HUDEP-2 (cell line): Measurements from ENCODE around the gene KLF16.

ENCODE experiments used
- DNase-seq, 76 experiments: peaks; one replicate each; lab custom pipeline; 2025; ENCODE audit not compliant: unreplicated experiment in 76 of 76; lab: John Stamatoyannopoulos, UW

KLF16 gene

GRCh38 chr19:1812426-1813191 is 50.8 kb downstream of the KLF16 start:
- DNase-seq = peak; percentile 89 to 100 (median 99)

DNA sequence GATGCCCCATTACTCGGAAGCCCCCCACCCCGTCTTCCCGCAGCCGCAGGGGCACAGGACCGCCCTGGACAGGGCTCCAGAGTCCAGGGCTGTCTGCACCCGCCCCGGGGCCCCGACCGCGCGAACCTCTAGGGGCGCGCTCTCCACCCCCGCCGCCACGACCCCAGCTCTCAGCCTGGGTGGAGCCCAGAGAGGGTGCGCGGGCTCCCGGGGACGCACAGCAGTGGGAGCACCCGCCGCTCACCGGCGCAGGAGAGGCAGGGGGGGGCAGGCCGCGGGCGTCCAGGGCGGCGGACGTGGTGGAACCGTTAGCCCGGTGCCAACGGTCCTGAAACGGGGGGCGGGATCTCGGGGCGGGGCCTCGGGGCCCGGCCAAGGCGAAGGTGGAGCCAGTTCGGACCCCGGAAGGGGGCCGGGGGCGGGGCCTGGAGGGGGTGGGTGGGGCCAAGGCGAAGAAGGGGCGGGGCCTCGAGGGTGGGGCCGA is 51.4 kb downstream of the KLF16 start, which contains the start of gene ATP8B3:
TSS of gene ATP8B3 (minus strand) at position 335 of the 484 bp plus-strand sequence. CDS start 540 bp downstream, outside the sequence.
- DNase-seq = peak in 10 of 76 experiments; percentile 93 to 99 (median 98)

GRCh38 chr19:1811472-1811894 is 51.9 kb downstream of the KLF16 start:
- DNase-seq = peak in 62 of 76 experiments; percentile 24 to 83 (median 67)

- DNase-seq = no peak
Observed at GRCh38 chr19:1810439-1811160, 52.8 kb downstream of the KLF16 start.

DNA sequence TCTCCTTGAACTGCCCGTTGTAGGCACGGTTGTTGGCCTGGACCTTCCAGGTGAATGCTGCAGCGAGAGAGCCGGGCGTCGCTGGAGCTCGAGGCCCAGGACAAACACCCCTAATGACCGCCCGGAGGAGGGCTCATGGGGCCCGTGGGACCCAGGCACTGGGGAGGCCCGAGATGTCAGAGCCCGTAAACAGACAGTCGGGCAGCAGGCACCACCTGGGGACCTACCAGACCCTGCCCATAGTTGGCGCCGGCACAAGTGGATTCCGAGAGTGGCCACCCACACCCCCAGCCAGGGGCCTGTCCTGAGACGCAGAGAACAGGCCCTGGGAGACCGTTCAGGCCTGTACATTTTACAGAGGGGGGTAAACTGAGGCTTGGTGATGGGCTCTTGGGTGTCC is 53.7 kb downstream of the KLF16 start:
- no peak for DNase-seq

DNA sequence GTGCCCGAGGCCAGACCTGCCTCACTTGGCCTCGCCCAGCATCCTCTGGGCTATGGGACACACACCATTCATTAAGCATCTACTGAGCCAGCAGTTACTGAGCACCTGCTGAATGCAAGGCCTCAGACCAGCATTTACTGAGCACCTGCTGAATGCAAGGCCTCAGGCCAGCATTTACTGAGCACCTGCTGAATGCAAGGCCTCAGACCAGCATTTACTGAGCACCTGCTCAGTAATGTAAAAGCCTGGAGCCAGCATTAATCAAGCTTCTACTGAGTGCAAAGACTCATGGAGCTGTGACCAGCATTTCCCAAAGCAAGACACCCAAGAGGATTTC is 55.0 kb downstream of the KLF16 start:
- no peak for DNase-seq

DNA sequence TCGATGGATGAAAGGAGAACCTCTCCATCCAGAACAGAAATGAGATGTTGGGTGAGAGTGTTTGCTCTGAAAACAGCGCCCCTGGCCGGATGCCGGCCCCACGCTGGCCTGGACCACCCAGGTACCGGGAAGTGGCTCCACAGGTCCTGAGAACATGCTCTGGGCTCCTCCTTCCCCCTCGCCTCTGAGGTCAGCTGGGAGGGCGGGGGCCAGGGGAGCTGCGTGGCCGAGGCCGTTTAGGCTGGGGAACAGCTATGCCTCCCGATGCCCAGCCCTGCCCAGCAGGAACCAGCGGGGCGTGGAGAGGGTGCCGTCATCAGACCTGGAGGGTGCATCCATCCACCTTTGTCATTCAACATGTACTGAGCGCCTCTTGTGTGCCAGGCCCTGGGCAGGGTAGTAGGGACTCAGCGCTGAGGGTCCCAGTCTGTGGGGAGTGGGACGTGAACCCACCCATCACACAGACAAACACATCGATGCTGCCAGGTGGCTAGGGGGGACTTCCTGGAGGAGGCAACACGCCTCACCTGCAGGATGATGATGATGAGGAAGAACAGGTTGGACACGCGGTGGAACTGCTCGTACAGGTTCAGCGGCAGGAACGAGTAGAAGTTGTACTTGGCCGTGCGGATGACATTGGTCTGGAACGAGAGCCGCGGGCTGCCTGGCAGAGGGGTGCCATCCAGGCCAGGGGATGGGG is 55.5 kb downstream of the KLF16 start:
- DNase-seq = no peak

GRCh38 chr19:1807030-1807694 is 56.2 kb downstream of the KLF16 start:
- no peak for DNase-seq

- DNase-seq = no peak
Observed at GRCh38 chr19:1806184-1807029, 57.0 kb downstream of the KLF16 start.

DNA sequence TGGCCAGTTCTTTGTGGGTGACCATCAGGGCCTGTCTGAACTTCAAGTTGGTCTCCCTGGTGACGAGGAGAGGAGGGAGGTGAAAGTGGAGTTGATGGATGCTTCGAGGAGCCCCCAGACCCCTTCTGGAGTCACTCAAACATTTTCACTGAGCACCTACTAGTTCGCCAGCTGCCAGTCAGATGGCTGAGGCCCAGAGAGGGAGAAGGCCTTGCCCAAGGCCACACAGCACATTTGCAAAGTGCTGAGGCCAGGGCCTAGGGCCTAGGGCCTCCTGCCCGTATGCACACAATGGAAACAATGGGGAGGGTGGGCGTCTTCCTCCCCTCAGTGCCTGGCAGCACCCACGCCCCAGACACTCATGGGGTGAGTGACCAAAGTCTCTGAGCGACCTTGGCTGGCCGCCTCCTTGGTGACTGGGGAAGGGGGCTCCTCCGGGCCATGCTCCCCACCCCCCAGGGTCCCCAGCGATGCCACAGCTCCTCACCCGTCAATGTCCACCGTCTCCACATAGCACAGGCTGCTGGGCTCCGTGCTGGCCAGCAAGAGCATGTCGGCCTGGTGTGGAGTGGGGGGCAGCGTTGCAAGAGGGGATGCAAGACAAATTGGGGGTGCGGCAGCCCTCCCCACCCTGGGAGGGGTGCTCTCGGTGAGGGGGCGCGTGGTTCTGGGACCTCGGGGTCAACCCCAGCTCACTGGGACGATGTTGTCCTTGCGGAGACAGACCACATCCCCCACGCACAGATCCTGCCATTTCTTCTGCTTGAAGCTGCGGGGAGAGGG is 57.8 kb downstream of the KLF16 start:
- no peak for DNase-seq

GRCh38 chr19:1804858-1805257 is 58.5 kb downstream of the KLF16 start:
- no peak for DNase-seq
